HG03025 (cell line): ENCODE measurements around the gene STAT3.
"Not testable (repeated sequence)": the region's sequence is repeated elsewhere in the genome, so short reads cannot be mapped to it uniquely, and the experiment has no call there.

Source experiments
- ATAC-seq: cut with Tn5 transposase; IDR thresholded peaks from one replicate; pipeline ENCODE4 v1.9.1; 2021; ENCODE audit warnings: mild to moderate bottlenecking, moderate library complexity; ENCODE audit not compliant: unreplicated experiment, low FRiP score

STAT3 gene

DNA sequence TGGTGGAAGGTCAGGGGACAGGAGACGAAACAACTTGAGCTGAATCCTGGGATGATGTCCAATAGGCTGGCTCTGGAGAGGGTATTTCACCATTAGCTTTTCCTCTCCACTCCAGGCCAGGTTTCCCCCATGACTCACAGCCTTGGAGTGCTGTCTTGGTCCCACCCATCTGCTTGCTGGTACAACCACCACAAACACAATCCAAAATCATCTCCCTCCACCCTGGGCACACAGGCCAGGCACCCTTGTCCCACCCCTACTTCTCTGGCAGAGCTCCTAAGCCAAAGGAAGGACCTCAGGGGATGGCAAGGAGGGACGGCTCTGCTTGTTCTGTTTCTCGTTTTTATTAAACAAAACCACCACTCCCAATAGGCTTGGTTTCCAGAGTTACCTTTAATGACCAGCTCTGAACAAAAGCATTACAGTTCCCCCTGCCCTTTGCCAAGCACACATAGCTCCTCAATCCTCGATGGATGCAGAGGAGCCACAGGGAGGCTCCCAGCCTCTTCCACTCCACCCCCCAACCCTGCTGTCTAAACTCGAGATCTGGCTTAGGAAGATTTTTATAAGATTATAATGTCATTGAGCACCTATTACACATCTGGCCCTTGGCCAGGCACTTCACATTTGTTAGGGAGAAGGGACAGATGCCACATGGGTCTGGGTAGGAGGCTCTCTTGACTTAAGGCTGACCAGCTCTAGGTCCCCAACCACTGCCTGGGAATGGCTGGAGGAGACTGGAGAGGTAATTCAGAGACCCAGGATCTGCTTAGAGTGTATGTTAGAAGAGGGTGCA lies 21.5 kb upstream of the STAT3 start:
- no peak for ATAC-seq

DNA sequence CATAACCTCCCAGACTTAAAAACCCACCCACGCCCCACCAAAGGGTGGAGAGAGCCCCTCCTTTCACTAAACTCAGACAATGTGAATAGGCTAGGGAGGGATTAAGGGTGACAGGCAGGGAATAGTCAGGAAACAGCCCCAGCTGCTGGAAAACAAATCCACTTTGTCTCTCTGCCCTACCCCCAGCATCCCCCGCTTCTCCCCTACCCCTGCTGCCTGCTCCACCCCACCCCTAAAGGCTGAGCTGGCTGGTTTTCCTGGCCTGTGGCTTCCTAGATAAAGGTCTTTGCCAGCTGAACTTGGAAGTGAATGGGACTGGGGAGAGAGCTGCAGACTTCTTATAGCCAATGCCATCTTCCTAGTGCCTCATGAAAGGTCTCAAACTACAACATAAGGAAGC lies 19.8 kb upstream of the STAT3 start:
- ATAC-seq, result no peak

DNA sequence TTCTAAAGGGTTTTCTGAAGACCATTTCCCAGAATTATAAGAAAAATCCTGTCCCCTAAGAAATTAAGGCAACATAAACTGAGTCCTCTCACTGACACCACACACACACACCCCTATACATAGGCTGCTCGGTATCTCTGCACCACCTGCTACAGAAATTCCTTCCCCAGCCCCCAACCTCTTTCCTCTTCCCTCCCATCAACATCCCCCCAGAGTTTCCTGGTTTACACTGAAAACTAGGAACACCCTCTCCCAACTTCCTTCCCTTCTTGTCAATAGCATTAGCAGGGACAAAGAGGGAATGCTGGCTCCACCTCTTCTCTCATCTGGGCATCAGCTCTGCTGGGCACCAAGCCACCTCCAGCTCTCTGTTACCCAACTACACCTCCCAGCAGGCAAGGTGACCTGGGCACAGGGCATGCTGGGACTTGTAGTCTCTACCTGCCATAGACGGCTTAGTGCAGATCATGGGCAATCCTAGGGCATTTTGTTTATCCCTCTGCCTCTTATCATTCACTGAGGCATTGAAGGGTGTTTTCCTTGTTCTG lies 19.1 kb upstream of the STAT3 start:
- ATAC-seq, result no peak

DNA sequence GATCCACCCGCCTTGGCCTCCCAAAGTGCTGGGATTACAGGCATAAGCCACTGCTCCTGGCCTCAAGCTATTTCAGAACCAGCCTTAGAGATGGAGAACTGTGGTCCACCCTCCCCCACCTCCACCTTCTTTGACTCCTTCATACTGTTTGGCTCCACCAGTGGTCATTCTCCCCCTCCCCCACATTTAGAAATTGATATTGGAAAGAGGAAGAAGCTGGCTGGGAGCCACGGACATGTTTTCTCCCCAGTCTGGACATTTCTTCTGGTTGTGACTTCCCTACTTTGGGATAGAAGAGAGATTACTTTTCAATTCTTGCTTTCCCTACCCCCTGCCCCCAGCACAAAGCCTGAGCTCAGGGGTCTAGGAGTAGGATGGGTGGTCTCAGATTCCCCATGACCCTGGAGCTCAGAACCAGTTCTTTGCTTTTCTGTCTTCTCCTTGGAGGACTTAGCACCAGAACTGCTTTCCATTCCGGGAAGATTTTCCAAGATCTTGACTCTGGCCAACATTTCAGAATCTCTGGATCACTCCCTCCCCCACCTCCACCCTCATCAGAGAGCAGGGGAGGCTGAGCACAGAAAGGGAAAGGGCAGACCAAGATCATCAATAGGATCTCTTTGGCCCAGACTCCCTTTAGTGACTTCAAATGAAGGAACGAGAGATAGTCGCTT lies 18.5 kb upstream of the STAT3 start:
- ATAC-seq, result no peak

DNA sequence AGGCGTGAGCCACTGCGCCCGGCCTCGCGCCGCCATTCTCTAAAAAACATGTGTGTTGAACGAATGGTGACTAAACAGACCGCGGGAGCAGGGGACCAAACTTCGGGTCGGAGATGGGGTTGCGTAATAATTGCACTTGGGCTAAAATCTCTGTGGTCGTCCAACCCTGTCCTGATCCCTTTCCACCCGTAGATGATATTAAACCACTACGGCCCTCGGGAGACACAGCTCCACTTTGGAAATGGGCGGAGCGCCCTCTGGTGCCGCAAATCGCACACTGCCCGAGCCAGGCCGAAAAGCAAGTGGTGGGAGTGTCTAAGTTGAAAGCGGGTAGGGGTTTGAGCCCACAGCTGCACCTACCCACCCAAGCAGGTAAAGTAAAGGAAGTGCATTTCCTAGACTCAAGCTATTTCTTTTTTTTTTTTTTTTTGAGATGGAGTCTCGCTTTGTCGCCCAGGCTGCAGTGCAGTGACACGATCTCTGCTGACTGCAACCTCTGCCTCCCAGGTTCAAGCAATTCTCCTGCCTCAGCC lies 17.8 kb upstream of the STAT3 start:
- ATAC-seq, result no peak

DNA sequence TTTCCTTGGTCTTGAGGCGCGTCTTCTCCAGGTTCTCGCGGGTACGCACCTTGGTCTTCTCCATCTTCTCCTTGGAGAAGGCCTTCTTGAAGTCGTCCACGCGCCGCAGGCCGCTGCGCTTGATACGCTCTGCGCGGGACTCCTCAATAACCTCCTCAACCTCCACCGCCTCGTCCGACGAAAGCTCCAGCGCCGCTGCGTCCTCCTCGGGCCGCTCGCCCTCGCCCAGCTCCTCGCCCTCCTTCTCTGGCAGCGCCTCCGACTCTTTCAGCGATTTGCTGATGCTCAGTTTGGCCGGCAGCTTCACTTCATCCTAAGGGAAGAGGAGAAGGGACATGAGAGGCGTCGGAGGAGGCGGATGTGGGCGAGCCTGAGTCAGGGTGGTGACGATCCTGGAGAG lies 16.8 kb upstream of the STAT3 start:
- ATAC-seq, result no peak

DNA sequence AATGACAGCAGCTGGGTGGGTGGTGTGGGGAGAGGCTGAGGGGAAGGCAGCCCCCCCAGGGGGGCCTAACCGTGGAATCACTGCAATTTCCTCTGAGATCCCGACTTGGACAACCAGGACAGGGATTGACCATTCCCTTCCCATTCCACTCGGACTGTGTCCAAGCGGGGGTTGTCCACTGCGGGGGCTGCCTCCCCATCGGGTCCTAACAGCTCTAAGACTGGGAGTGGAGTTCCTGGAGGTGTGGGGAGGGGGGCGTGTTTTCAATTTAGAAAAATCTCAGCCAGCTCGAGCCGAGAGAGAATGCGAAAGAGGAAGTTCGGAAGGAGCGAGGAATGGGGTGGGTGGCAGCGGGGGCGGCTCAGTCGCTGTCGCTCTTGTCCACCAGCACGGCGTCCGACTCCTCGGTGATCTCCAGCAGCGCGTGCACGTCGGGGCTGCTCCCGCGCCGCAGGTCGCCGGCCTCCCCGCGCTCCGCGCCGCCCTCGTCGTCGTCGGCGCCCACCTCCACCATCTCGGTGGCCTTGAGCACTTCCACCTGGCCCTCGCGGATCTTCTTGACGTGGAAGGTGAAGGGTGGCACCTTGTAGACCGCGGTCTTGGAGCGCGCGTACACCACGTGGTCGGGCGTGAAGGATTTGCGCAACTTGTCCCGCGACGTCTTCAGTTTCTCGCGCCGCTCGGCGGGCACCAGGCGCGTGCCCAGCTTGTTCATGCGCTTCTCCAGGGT lies 16.2 kb upstream of the STAT3 start:
- no peak for ATAC-seq

DNA sequence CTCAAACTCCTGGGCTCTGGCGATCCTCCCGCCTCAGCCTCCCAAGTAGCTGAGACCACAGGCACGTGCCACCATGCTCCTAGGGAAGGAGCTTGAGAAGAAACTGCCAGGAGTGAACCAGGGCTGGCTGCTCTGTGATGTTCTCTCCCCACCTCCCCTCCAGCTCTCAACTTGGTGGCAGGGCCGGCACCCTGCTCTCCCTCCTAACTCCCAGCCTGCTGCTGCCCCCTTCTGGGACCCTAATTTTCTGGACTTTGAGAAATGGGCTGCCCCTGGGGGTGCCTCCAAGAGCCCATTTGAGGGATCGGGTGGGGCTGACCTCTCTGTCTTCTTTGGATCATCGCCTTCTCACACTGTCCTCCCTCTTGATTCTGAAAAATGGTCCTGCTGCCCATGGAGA lies 14.9 kb upstream of the STAT3 start:
- no peak for ATAC-seq

DNA sequence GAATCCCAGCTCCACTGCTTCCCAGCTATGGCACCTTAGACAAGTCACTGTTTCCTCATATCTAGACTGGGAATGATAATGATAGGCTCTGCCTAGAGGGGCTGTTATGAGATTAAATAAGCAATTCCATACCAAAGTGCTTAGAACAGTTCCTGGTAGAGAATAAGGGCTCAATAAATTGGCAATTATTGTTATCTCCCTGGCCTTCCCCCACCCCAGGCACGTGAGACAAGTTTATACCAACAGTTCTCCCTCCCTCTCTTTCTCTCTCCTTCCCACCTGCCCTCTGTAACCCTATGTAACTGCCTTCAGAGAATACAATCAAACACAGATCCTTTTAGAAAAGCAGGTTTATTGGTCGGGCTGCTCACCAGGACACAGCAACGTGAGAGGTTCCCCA lies 13.9 kb upstream of the STAT3 start:
- ATAC-seq, result no peak

DNA sequence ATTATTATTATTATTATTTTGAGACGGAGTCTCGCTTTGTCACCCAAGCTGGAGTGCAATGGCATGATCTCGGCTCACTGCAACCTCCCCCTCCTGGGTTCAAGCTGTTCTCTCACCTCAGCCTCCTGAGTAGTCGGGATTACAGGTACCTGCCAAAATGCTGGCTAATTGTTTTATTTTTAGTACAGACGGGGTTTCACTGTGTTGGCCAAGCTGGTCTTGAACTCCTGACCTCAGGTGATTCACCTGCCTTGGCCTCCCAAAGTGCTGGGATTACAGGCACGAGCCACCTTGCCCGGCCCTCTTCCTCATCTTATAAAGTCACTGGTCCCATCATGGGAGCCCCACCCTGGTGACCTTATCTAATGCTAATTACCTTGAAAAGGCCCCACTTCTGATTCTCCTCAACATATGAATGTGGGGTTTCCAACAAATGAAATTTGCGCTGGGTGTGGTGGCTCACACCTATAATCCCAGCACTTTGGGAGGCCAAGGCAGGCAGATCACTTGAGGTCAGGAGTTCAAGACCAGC lies 12.7 kb upstream of the STAT3 start:
- ATAC-seq, result not testable (repeated sequence)

DNA sequence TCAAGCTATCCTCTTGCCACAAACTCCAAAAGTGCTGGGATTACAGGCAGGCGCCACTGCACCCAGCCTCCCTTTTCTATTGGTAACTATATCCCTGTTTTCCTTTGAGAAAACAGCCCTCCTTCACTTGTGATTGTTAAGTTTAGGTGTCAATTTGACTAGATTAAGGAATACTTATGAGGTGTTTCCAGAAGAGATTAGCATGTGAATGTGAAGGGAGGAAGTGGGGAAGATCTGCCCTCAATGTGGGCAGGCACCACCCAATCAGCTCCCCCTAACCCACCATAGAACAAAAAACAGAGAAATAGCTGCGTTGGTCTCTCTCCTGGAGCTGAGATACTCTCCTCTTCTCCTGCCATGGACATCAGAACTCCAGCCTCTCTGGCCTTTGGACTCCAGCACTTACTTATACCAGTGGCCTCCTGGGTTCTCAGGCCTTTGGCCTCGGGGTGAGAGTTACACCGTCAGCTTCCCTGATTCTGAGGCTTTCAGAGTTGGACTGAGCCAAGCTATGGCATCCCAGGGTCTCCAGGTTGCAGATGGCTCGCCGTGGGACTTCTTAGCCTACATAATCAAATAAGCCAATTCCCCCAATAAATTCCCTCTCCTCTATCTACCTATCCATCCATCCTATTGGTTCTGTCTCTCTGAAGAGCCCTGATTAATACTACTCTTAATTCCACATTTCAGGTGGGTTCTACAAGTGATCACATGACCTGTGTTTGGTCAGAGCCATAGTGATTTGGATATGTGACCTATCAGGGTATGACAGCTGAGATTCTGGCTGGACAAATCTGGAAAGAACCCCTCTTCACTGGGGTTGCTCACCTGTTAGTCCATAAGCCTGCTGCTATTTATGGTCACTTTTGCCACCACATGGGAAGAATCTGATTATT lies 12.0 kb upstream of the STAT3 start:
- ATAC-seq, result no peak

DNA sequence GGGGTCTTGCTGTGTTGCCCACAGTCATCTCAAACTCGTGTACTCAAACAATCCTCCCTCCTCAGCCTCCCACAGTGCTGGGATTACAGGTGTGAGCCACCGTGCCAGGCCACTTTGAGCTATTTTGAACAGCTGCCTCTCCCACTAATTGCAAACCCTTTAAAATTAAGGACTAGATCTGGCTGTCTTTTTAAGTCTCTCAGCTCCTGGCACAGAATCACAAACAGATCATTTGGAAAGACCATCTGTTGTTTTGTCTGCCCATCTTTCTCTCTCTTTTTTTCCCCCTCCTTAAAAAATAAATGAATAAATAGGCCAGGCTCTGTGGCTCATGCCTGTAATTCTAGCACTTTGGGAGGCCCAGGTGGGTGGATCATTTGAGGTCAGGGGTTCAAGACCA lies 10.9 kb upstream of the STAT3 start:
- no peak for ATAC-seq

DNA sequence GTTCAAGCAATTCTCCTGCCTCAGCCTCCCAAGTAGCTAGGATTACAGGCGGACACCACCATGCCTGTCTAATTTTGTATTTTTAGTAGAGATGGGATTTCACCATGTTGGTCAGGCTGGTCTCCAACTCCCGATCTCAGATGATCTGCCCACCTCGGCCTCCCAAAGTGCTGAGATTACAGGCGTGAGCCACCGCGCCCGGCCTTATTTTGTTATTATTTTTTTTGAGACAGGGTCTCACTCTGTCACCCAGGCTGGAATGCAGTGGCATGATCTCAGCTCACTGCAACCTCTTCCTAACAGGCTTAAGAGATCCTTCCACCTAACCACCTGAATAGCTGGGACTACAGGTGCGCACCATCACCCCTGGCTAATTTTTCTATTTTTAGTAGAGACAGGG lies 7.4 kb upstream of the STAT3 start:
- not testable (repeated sequence) for ATAC-seq

DNA sequence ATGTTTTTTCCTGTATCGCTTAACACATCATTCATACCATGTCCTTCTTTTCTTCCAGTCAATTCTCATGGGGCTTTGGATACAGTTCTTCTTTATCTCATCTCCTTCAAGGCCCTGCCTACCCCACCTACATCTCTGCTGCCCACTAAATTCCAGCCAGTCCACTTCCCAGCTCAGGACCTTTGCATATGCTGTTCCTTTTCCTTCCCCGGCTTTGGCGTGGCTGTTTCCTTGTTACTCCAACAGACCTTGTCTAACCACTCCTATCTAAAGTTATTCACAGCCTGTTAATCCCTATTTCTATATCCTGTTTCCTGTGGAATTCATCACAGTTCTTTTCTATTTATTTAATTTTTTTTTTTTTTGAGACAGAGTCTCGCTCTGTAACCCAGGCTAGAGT lies 6.6 kb upstream of the STAT3 start:
- no peak for ATAC-seq

DNA sequence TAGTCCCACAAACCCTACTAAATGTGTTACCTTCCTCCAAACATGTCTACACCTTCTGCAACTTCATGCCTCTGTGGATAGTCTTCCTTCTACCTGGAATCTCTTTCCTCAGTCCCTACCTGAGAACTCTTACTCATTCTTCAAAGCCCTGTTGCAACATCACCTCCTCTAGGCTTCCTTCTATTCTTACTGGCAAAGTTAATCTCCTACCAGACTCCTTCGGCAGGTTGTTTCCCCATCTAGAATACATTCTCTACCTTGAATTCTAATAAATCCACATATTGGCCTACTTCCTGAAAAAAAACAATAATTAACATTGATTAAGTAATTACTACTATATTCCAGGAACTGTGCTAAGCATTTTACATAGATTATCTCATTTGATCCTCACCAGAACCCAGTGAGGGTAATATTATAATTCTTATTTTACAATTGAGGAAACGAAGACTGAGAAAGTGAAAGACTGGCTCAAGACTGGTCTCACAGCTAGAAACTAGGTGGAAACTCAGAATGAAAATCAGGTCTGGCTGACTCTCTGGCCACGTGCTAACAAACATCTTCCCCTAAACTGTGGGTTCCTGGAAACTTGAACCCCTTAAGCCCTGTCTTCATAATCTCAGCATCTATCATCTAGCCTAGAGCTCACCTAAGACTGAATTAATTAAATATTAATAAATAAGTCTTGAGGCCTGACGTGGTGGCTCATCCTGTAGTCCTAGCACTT lies 4.6 kb upstream of the STAT3 start:
- ATAC-seq, result no peak

DNA sequence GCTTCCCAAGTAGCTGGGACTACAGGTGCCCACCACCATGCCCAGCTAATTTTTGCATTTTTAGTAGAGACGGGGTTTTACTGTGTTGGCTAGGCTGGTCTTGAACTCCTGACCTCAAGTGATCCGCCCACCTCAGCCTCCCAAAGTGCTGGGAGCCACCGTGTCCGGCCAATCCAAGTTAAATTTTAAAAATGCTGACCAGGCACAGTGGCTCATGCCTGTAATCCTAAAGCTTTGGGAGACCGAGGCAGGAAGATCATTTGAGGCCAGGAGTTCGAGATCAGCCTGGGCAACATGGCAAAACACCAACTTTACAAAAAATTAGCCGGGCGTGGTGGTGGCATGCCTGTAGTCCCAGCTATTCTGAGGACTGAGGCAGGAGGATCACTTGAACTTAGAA lies 3.2 kb upstream of the STAT3 start:
- not testable (repeated sequence) for ATAC-seq

DNA sequence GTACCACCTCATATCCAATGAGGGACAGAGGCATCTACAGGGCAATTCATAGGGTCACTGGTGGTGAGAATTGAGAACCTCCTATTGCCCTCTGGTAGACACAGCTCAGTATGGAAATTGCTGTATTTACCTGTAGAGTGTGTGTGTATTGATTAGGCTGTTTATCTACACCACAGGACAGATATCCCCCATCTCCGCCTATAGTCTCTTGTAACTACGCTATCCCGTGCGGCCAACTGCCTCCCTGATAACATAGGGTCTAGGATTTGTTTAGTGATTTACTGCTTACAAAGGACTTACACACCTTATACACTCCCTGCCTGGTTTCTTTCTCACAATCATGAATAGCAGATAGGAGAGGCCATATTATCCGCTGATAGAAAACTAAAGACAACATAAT lies 1.7 kb upstream of the STAT3 start:
- no peak for ATAC-seq

DNA sequence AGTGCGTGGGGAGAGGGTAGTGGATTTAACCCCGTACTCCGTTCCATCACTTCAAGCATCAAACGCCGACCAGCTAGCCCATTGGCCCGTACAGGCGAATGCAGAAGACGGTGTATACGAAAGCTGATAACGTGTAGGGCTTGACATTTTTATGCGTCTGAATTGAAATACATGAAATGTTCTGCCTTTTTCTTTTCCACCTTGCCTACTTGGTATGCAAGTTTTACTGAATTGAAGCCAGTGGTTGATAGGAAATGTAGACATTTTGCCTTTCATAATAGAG lies 834 bp upstream of the STAT3 start:
- peak; percentile 7 for ATAC-seq

DNA sequence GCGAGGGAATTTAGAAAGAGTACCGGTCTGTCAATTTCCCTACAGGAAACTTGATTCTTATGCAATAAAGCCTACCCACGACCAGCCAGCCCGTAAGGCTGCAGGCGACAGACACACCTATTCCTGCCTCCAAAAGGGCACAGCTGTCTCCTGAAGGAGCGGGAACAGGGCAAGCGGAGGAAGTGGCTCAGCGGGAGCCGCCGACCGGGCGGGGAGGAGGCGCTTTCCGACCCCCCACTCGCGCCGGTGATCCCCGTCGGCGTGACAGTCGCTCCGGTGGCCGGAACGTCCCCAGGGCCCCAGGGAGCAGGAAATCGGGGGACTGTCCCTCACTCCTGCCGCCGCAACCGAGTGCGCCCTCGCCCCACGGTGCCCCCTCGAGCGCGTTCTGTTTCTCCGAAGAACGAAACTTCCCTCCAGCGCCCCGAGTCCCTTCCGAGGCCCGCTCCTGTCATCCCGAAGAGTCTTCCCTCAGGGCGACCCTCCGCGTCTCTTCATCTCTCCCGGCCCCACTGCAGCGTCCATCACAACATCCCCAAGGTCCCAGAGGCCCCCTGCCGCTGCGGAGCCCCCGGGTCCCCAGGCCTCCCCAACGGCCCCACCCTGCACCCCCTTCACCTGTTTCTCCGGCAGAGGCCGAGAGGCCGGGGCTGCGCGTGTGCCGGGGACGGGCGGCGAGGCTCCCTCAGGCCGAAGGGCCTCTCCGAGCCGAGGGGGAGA lies 421 bp downstream of the STAT3 start:
- no peak for ATAC-seq
